Astrocyte of the spinal cord (primary cell): ENCODE data around the gene ZBTB9.
A peak's percentile ranks its signal among the peaks of the same experiment; 100 is the strongest.

Experiments used
- DNase-seq: peaks from one replicate; pipeline ENCODE4 v3.0.0; 2011; ENCODE audit warnings: low read depth, low spot score
- H3K4me3 ChIP-seq: 2 replicates; pipeline ENCODE4 v1.5.1; 2011; ENCODE audit warnings: low read depth, mild to moderate bottlenecking, low read length, moderate library complexity
- CTCF ChIP-seq: IDR thresholded peaks from 2 replicates; pipeline ENCODE4 v1.5.1; 2012; ENCODE audit warnings: low read depth, mild to moderate bottlenecking, low read length, inconsistent platforms
- in situ Hi-C: cut with HindIII; loops from 2 replicates; pipeline ENCODE4 v1.10.0; 2017; ENCODE audit warnings: low sequenced_read_pairs

The ZBTB9 gene

DNA sequence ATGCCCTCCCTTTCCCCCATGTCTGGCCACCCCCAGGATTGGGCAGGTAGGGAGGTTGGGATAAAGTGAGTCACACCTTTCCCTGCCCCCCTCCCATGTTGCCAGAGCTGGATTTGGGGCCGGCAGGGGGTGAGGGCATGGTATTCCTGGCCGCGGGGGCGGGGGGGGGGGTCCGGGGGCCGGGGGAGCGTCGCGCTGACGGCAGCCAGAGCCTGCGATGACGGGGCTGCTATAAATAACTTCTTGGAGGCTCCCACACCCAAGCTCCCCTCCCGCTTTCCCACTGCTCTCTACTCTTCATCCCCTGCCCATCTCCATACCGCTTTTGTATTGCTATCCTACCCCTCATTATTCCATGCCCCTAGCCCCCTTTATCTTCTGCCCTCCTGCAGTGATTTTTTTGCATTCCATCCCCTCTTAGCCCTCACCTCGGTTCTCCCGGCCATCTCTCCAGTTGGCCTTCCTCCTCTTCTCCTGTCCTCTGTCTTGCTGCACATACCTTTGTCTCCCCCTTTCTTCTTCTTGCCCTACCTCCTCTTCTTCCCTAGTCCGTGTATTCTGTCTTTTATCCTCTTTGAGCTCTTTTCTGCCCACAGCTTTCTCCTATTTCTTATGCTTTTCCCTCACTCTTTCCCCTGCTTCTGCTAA is 20.7 kb upstream of the ZBTB9 start:
- peak; percentile 43 for DNase-seq
- no peak overlapping the region for H3K4me3 ChIP-seq
- no peak for TF ChIP-seq CTCF
- in situ Hi-C loops, result no loop called here

DNA sequence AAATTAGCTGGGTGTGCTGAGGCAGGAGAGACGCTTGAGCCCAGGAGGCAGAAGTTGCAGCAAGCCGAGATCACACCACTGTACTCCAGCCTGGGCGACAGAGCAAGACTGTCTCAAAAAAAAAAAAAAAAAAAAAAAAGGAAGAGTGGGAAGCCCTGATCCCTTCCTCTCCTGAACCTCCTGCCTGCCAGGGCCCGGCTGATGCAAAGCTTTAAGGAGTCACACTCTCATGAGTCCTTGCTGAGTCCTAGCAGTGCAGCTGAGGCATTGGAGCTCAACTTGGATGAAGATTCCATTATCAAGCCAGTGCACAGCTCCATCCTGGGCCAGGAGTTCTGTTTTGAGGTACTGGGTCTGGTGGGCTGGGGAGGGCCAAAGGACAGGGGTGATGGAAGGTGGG is 19.4 kb upstream of the ZBTB9 start:
- H3K4me3 ChIP-seq, result no peak overlapping the region
- no peak for TF ChIP-seq CTCF
- in situ Hi-C loops, result no loop called here
- no peak for DNase-seq

- DNase-seq, result no peak
- no peak for TF ChIP-seq CTCF
- in situ Hi-C loops, result no loop called here
- no peak overlapping the region for H3K4me3 ChIP-seq
Measured at GRCh38 chr6:33437666-33438065, 16.7 kb upstream of the ZBTB9 start.

GRCh38 chr6:33438978-33439594 is 15.3 kb upstream of the ZBTB9 start:
- in situ Hi-C loops, result no loop called here
- TF ChIP-seq CTCF, result no peak
- no peak for DNase-seq
- H3K4me3 ChIP-seq, result no peak overlapping the region

DNA sequence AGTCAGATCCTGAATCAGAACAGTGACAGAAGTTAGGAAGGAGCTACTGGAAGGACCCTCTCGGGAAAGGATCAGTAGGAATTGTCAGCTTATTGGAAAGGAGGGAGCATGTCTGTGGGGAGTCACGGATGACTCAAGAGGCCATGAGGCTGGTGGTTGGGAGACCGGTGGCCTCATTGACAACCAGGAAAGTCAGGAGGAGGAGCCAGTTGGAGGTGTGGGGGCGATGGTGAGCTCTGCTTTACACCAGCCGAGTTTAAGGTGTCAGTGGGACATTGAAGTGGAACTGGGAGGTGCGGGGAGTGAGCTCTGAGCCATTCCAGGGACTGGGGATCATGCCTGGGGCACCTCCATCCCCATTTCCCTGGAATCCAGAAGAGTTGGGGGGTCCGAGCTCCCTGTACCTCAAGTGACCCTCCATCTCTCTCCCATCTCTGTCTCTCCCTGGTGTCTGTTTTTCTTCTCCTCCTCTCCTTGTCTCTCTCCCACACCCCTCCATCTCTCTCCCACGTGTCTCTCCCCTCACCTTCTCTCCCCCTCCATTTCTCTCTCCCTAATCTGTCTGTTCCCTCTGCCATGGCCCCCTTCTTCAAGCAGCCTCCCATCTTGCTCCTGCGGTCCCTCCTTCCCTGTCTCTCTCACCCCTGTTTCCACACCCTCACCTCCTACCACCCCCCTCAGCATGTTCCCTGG is 14.3 kb upstream of the ZBTB9 start:
- no peak overlapping the region for H3K4me3 ChIP-seq
- no peak for DNase-seq
- in situ Hi-C loops, result no loop called here
- TF ChIP-seq CTCF, result no peak

- DNase-seq, result no peak
Measured at GRCh38 chr6:33440649-33441309, 13.6 kb upstream of the ZBTB9 start.

More at GRCh38 chr6:33440649-33441309, 13.6 kb upstream of the ZBTB9 start:
- H3K4me3 ChIP-seq, result no peak overlapping the region
- TF ChIP-seq CTCF, result no peak
- in situ Hi-C loops, result no loop called here
